SK-N-SH treated with all-trans-retinoic acid at 6 μM for 48 hours (cell line): ENCODE measurements around the gene PKD1.
"Not testable (repeated sequence)": the region's sequence is repeated elsewhere in the genome, so short reads cannot be mapped to it uniquely, and the experiment has no call there.

Experiments
- ISL1 ChIP-seq: fragments of 250-450 bp; sonication (Bioruptor Pico); IDR thresholded peaks from 2 replicates; pipeline ENCODE4 v2.1.2; 2022; ENCODE audit warnings: mild to moderate bottlenecking, moderate library complexity
- TCF4 ChIP-seq: fragments of 250-450 bp; sonication (Bioruptor Pico); IDR thresholded peaks from 2 replicates; pipeline ENCODE4 v1.8.0; 2021; ENCODE audit warnings: mild to moderate bottlenecking, moderate library complexity, borderline replicate concordance
- TOX ChIP-seq: fragments of 250-450 bp; sonication (Bioruptor Pico); IDR thresholded peaks from 2 replicates; pipeline ENCODE4 v1.8.0; 2021; ENCODE audit warnings: mild to moderate bottlenecking, moderate library complexity, borderline replicate concordance
- ZFP30 ChIP-seq: fragments of 450-650 bp; formaldehyde crosslinking; IDR thresholded peaks from 2 replicates; pipeline ENCODE4 v1.5.0; 2022; ENCODE audit warnings: mild to moderate bottlenecking, moderate library complexity

- not testable (repeated sequence) for TF ChIP-seq TOX; TCF4 (CRISPR knock-in tag); ISL1 (CRISPR knock-in tag); ZFP30
These were observed 6.4 kb downstream of the PKD1 start for GRCh38 chr16:2129251-2129650.
